Osteoblast (primary cell): Measurements from ENCODE around the gene USH2A. TPM values are rescaled to one million over a fixed set of nuclear protein-coding genes. Genes with fewer than 3 reads are reported as not detected.

Experiments used
- DNase-seq: peaks from one replicate; pipeline ENCODE4 v3.0.0; 2011; ENCODE audit warnings: low spot score, mixed read lengths; ENCODE audit not compliant: insufficient read length; ENCODE audit errors: missing footprints
- H2AFZ ChIP-seq: 2 replicates; pipeline ENCODE4 v1.6.0; 2011; ENCODE audit warnings: mild to moderate bottlenecking, low read length
- H3K27ac ChIP-seq: 2 replicates; pipeline ENCODE4 v1.5.1; 2011; ENCODE audit warnings: mild to moderate bottlenecking, low read depth, low read length, moderate library complexity
- H3K27me3 ChIP-seq: 2 replicates; pipeline ENCODE4 v1.6.0; 2012; ENCODE audit warnings: mild to moderate bottlenecking, control low read depth, inconsistent platforms, low read length, moderate library complexity; ENCODE audit not compliant: insufficient read depth
- H3K36me3 ChIP-seq: 2 replicates; pipeline ENCODE4 v1.5.1; 2011; ENCODE audit warnings: mild to moderate bottlenecking, low read length, control low read depth, moderate library complexity; ENCODE audit not compliant: insufficient read depth
- H3K4me1 ChIP-seq: 2 replicates; pipeline ENCODE4 v1.5.1; 2011; ENCODE audit warnings: mild to moderate bottlenecking, low read length, control low read depth, moderate library complexity; ENCODE audit not compliant: insufficient read depth
- H3K4me2 ChIP-seq: 2 replicates; pipeline ENCODE4 v1.6.0; 2011; ENCODE audit warnings: mild to moderate bottlenecking, low read length; ENCODE audit not compliant: insufficient read depth
- H3K4me3 ChIP-seq: fragments of 200-600 bp; sonication (generic); 3 replicates; pipeline ENCODE4 v1.5.1; 2012; ENCODE audit warnings: mild to moderate bottlenecking, low read length, inconsistent platforms; ENCODE audit not compliant: insufficient read depth
- H3K79me2 ChIP-seq: 2 replicates; pipeline ENCODE4 v1.6.0; 2012; ENCODE audit warnings: mild to moderate bottlenecking, low read length, control low read depth, inconsistent platforms; ENCODE audit not compliant: insufficient read depth
- H3K9me3 ChIP-seq: 2 replicates; pipeline ENCODE4 v1.5.1; 2011; ENCODE audit warnings: low read depth, low read length, control low read depth
- H4K20me1 ChIP-seq: 2 replicates; pipeline ENCODE4 v1.6.0; 2012; ENCODE audit warnings: mild to moderate bottlenecking, low read length, control low read depth; ENCODE audit not compliant: insufficient read depth
- total RNA-seq: library from RNA; depleted of rRNA; stranded (reverse); fragments of >200 nt; gene quantifications from 2 replicates; pipeline ENCODE4 v1.2.3, GENCODE V29; 2012
- TF ChIP-seq, protein P1 (sequence below): IDR thresholded peaks from 2 replicates; pipeline ENCODE4 v1.5.1; 2011; ENCODE audit warnings: mild to moderate bottlenecking, low read depth, low read length, moderate library complexity; ENCODE audit errors: extremely low read depth

The USH2A gene
- total RNA-seq, 1 donor, result under 0.01 TPM

DNA sequence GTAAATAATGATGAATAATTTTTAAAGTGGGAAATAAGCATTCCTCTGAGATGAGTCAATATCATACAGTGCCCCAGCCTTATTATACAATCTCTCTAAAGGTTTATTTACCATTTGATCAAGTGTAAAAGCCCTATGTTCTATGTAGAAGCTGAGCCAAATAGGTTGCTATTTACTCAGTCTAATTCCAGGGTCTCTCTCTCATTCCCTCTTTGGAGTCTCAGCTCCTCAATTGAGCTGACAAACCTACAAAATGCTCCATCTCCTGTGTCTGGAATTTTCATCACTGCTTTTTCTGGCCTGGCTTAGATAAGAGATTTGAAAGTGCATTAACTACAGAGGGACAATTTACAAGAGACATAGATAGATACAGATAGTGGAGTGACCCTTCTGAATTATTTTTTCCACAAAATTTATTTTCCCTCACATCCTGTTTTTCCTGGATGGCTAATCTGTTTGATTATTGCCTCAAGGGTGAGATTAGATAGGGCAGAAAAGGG lies 24.8 kb upstream of the USH2A start:
- Histone ChIP-seq H3K79me2 (no peaks in the 10 kb centered on the region), H3K4me3 (no peak overlapping the region), H3K27me3 (no peaks in the 10 kb centered on the region), H3K36me3 (no peaks in the 10 kb centered on the region), H3K9me3 (peaks cover 3% of the 10 kb centered on the region), H3K4me2 (no peak overlapping the region), H2AFZ (no peak overlapping the region), H3K4me1 (no peaks in the 10 kb centered on the region), H4K20me1 (no peaks in the 10 kb centered on the region), H3K27ac (no peak overlapping the region)
- TF ChIP-seq, protein P1, sequence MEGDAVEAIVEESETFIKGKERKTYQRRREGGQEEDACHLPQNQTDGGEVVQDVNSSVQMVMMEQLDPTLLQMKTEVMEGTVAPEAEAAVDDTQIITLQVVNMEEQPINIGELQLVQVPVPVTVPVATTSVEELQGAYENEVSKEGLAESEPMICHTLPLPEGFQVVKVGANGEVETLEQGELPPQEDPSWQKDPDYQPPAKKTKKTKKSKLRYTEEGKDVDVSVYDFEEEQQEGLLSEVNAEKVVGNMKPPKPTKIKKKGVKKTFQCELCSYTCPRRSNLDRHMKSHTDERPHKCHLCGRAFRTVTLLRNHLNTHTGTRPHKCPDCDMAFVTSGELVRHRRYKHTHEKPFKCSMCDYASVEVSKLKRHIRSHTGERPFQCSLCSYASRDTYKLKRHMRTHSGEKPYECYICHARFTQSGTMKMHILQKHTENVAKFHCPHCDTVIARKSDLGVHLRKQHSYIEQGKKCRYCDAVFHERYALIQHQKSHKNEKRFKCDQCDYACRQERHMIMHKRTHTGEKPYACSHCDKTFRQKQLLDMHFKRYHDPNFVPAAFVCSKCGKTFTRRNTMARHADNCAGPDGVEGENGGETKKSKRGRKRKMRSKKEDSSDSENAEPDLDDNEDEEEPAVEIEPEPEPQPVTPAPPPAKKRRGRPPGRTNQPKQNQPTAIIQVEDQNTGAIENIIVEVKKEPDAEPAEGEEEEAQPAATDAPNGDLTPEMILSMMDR, result no peak
- no peak for DNase-seq

- no peak overlapping the region for H3K4me3 ChIP-seq
- H3K36me3 ChIP-seq, result no peaks in the 10 kb centered on the region
- no peak overlapping the region for H3K4me2 ChIP-seq
- DNase-seq, result no peak
- H2AFZ ChIP-seq, result no peak overlapping the region
- H3K27ac ChIP-seq, result no peak overlapping the region
- H4K20me1 ChIP-seq, result no peaks in the 10 kb centered on the region
- no peaks in the 10 kb centered on the region for H3K27me3 ChIP-seq
- TF ChIP-seq, protein P1, result no peak
- no peaks in the 10 kb centered on the region for H3K9me3 ChIP-seq
- H3K79me2 ChIP-seq, result no peaks in the 10 kb centered on the region
- H3K4me1 ChIP-seq, result no peaks in the 10 kb centered on the region
Observed at GRCh38 chr1:216437603-216438002, 14.4 kb upstream of the USH2A start.

- Histone ChIP-seq H3K27me3 (no peaks in the 10 kb centered on the region), H2AFZ (no peak overlapping the region), H3K4me1 (no peaks in the 10 kb centered on the region), H3K9me3 (no peaks in the 10 kb centered on the region), H3K4me3 (no peak overlapping the region), H3K36me3 (no peaks in the 10 kb centered on the region), H3K4me2 (no peak overlapping the region), H3K27ac (no peak overlapping the region), H4K20me1 (no peaks in the 10 kb centered on the region), H3K79me2 (no peaks in the 10 kb centered on the region)
- TF ChIP-seq, protein P1, result no peak
- no peak for DNase-seq
Observed at GRCh38 chr1:216434232-216434631, 11.0 kb upstream of the USH2A start.

DNA sequence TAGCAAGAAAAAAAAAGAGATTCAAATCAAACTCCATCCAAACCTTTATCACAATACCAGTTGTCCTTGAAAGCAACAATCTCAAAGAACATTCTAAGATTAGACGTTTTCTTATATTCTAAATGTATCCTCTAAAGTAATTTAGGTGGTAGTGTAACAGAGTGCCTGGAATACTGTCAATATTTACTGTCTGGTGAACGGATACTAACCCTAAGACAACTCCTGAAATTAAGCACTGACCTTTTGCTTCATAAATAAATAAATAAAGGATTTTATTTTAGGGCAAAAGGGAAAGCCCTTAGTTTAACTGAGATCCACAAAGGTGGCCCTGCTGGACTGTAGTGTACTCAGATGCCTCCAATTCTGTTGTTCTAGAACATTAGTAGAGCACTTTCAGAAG lies 9.9 kb upstream of the USH2A start:
- H4K20me1 ChIP-seq, result no peaks in the 10 kb centered on the region
- no peak overlapping the region for H3K27ac ChIP-seq
- TF ChIP-seq, protein P1, result no peak
- no peak overlapping the region for H2AFZ ChIP-seq
- H3K36me3 ChIP-seq, result no peaks in the 10 kb centered on the region
- no peaks in the 10 kb centered on the region for H3K27me3 ChIP-seq
- H3K4me3 ChIP-seq, result no peak overlapping the region
- H3K9me3 ChIP-seq, result no peaks in the 10 kb centered on the region
- no peak for DNase-seq
- no peaks in the 10 kb centered on the region for H3K4me1 ChIP-seq
- H3K79me2 ChIP-seq, result no peaks in the 10 kb centered on the region
- H3K4me2 ChIP-seq, result no peak overlapping the region
